LNCaP clone FGC (cell line): ENCODE data around the gene DEDD2.

Source experiments
- DNase-seq: peaks from one replicate; pipeline ENCODE4 v3.0.0-alpha.2; 2011; ENCODE audit warnings: low read depth
- H3K4me3 ChIP-seq: 2 replicates; pipeline ENCODE4 v1.5.1; 2011; ENCODE audit warnings: mild to moderate bottlenecking, low read depth, low read length, control low read depth
- TF ChIP-seq, protein P1 (sequence below): IDR thresholded peaks from 2 replicates; pipeline ENCODE4 v1.5.1; 2012; ENCODE audit warnings: mild to moderate bottlenecking; ENCODE audit not compliant: control insufficient read depth, insufficient read depth; ENCODE audit errors: extremely low read depth

The DEDD2 gene

DNA sequence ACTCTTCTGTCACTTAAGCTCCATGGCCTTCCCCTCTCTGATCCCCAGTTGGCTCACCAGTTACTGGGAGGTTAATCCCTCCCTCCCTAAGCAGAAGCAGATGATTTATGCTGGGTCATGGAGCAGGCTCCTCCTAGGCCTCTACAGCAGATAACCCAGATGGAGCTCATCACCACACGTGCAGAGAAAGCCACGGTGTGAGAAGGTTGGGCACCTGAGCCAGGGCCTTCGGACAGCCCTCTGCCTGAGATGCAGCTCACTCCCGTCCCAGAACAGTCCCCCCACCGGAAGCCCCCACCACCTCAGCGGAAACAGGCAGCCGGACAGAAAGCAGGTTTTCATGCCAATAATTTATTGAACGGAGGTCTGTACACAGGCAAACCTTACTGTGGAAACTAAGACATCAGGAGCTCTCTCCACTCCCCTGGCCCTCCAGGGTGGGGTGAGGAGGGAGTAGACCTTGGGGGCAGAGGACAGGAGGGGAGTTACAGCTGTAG, 12.4 kb upstream of the DEDD2 start:
- no peak overlapping the region for H3K4me3 ChIP-seq
- TF ChIP-seq, protein P1, sequence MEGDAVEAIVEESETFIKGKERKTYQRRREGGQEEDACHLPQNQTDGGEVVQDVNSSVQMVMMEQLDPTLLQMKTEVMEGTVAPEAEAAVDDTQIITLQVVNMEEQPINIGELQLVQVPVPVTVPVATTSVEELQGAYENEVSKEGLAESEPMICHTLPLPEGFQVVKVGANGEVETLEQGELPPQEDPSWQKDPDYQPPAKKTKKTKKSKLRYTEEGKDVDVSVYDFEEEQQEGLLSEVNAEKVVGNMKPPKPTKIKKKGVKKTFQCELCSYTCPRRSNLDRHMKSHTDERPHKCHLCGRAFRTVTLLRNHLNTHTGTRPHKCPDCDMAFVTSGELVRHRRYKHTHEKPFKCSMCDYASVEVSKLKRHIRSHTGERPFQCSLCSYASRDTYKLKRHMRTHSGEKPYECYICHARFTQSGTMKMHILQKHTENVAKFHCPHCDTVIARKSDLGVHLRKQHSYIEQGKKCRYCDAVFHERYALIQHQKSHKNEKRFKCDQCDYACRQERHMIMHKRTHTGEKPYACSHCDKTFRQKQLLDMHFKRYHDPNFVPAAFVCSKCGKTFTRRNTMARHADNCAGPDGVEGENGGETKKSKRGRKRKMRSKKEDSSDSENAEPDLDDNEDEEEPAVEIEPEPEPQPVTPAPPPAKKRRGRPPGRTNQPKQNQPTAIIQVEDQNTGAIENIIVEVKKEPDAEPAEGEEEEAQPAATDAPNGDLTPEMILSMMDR, result no peak
- no peak for DNase-seq

DNA sequence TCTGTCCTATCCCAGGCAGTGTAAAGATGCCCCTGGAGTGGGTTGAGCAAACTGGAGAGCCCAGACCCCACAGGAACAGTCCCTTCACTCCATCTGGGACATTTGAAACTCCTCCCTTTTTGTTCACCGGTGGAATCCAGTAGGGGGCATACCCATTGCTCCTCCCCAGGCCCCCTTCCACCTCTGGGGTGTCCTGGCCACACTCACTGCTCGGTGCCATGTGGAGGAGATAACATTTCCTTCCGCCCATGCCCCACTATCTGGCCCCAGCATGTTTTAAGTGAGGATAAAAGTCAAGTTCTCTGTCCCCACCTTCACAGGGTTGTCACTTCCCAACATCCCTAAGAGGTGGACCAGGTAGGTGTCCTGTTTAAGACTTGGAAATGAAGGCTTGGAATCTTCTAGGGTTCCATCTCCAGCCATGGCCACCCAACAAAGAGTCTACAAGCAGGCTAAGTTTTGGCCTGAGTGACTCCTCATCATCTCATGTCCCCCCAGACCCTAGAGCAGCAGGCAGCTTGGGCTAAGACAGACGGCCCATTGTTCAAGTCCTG, 11.9 kb upstream of the DEDD2 start:
- no peak for DNase-seq

DNA sequence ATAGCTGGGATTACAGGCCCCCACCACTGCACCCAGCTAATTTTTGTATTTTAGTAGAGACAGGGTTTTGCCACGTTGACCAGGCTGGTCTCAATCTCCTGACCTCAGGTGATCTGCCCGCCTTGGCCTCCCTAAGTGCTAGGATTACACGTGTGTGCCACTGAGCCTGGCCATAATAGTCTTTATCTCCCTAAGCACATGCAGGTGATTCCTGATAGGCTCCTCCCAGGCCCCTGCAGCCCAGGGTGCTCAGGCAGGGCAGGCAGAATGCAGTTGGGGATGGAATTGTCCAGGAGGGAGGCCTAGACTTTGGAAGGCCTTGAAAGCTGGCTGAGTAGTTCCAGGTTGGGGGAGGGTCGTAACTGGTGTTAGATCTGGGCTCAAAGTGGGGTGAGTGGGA, 11.2 kb upstream of the DEDD2 start:
- DNase-seq, result no peak
- TF ChIP-seq, protein P1, result no peak
- H3K4me3 ChIP-seq, result no peak overlapping the region

More for the DNA sequence above, 11.9 kb upstream of the DEDD2 start:
- TF ChIP-seq, protein P1, result no peak
- no peak overlapping the region for H3K4me3 ChIP-seq

DNA sequence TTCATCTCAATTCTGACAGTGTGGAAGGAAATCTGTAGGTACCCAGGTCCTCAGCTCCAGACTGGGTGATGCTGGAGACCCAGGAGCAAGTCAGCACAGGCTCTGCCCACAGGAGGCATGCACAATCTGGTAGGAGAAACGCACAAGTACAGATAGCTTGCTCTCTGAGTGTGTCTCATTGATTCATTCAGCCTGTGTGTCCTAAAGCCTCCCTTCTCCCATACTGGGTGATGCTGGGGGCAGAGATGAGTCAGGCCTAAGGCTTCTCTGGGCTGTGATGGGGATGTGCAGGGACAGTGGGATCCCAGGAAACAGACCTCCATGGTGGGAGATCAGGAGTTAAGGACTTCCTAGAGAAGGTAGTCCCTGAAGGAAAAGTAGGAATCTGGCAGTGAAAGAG, 9.4 kb upstream of the DEDD2 start:
- no peak overlapping the region for H3K4me3 ChIP-seq
- TF ChIP-seq, protein P1, result no peak
- no peak for DNase-seq

DNA sequence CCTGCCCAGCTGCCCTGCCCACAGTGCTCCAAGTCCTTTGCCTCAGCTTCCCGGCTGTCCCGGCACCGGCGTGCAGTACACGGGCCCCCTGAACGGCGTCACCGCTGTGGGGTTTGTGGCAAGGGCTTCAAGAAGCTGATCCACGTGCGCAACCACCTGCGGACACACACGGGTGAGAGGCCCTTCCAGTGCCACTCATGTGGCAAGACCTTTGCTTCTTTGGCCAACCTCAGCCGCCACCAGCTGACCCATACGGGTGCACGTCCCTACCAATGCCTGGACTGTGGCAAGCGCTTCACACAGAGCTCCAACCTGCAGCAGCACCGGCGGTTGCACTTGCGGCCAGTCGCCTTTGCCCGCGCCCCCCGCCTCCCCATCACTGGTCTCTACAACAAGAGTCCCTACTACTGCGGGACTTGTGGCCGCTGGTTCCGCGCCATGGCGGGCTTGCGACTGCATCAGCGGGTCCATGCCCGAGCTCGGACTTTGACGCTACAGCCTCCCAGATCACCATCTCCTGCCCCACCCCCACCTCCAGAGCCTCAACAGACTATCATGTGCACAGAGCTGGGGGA, 8.3 kb upstream of the DEDD2 start:
- H3K4me3 ChIP-seq, result no peak overlapping the region
- TF ChIP-seq, protein P1, result no peak
- DNase-seq, result no peak

DNA sequence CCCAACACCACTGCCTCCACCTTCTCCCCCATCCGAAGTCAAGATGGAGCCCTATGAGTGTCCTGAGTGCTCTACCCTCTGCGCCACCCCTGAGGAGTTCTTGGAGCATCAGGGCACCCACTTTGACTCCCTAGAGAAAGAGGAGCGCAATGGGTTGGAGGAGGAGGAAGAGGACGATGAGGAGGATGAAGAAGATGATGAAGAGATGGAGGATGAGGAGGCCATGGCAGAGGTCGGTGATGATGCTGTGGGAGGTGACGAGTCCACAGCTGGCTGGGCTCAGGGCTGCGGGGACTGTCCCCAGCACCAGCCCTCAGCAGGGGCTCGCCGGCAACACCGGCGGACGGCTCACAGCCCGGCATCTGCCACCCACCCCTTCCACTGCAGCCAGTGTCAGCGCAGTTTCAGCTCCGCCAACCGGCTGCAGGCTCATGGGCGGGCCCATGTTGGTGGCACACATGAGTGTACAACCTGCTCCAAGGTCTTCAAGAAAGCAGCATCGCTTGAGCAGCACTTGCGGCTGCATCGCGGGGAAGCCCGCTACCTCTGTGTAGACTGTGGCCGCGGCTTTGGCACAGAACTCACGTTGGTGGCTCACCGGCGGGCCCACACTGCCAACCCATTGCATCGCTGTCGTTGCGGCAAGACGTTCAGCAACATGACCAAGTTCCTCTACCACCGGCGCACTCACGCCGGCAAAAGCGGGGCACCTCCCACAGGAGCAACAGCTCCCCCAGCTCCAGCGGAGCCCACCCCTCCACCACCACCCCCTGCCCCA, 7.7 kb upstream of the DEDD2 start:
- no peak for DNase-seq
- TF ChIP-seq, protein P1, result no peak
- no peak overlapping the region for H3K4me3 ChIP-seq
